GM23338 (cell line): Measurements from ENCODE around the gene STK39. TPM values are rescaled to one million over a fixed set of nuclear protein-coding genes. Genes with fewer than 3 reads are reported as not detected.

Experiments used
- ATAC-seq: fragments of 200-7000 bp; cut with Tn5 transposase; 3 replicates; pipeline ENCODE4 v1.9.1; 2020
- DNase-seq: peaks from one replicate; pipeline ENCODE4 v3.0.0-alpha.2; 2015; ENCODE audit warnings: low spot score
- H2AFZ ChIP-seq: fragments of 200-600 bp; sonication (generic); 2 replicates; pipeline ENCODE4 v1.8.0; 2016; ENCODE audit warnings: antibody characterized with exemption, mild to moderate bottlenecking, moderate library complexity
- H3F3A ChIP-seq: fragments of 200-600 bp; sonication (generic); replicated peaks from 2 replicates; pipeline ENCODE4 v1.8.0; 2017; ENCODE audit warnings: antibody characterized with exemption, mixed run types, low read depth
- H3K27ac ChIP-seq: fragments of 200-600 bp; sonication (generic); 2 replicates; pipeline ENCODE4 v1.6.1; 2016; ENCODE audit warnings: low read depth
- H3K27me3 ChIP-seq: fragments of 200-600 bp; sonication (generic); 2 replicates; pipeline ENCODE4 v1.8.0; 2016; ENCODE audit warnings: mild to moderate bottlenecking, mixed run types, moderate library complexity; ENCODE audit not compliant: insufficient read depth
- H3K36me3 ChIP-seq: fragments of 200-600 bp; sonication (generic); 2 replicates; pipeline ENCODE4 v1.8.0; 2016; ENCODE audit warnings: mild to moderate bottlenecking; ENCODE audit not compliant: insufficient read depth
- H3K4me1 ChIP-seq: fragments of 200-600 bp; sonication (generic); 2 replicates; pipeline ENCODE4 v1.8.0; 2016; ENCODE audit warnings: mild to moderate bottlenecking, moderate library complexity; ENCODE audit not compliant: insufficient read depth
- H3K4me2 ChIP-seq: fragments of 200-600 bp; sonication (generic); 2 replicates; pipeline ENCODE4 v1.7.1; 2017; ENCODE audit warnings: mixed run types
- H3K4me3 ChIP-seq: fragments of 200-600 bp; sonication (generic); 2 replicates; pipeline ENCODE4 v1.6.1; 2016; ENCODE audit warnings: mixed run types
- H3K79me2 ChIP-seq: fragments of 200-600 bp; sonication (generic); replicated peaks from 2 replicates; pipeline ENCODE4 v1.8.0; 2017; ENCODE audit warnings: mild to moderate bottlenecking; ENCODE audit not compliant: insufficient read depth
- H3K9me2 ChIP-seq: fragments of 200-600 bp; sonication (generic); 2 replicates; pipeline ENCODE4 v1.8.0; 2017; ENCODE audit not compliant: insufficient read depth
- H4K20me1 ChIP-seq: fragments of 200-600 bp; sonication (generic); replicated peaks from 2 replicates; pipeline ENCODE4 v1.8.0; 2017; ENCODE audit warnings: mild to moderate bottlenecking; ENCODE audit not compliant: insufficient read depth
- H3K27ac Mint-ChIP-seq: 2 replicates; pipeline ENCODE4 v1.8.0; 2020; ENCODE audit warnings: inconsistent platforms, mild to moderate bottlenecking, moderate library complexity, mixed read lengths
- H3K27me3 Mint-ChIP-seq: 3 replicates; pipeline ENCODE4 v1.8.0; 2022; ENCODE audit warnings: low read depth, mild to moderate bottlenecking, moderate library complexity, mixed read lengths, inconsistent platforms; ENCODE audit not compliant: insufficient read depth, poor library complexity
- H3K36me3 Mint-ChIP-seq: 3 replicates; pipeline ENCODE4 v1.8.0; 2021; ENCODE audit warnings: low read depth, mild to moderate bottlenecking, inconsistent platforms, moderate library complexity, mixed read lengths
- H3K4me1 Mint-ChIP-seq: 3 replicates; pipeline ENCODE4 v1.8.0; 2020; ENCODE audit warnings: mild to moderate bottlenecking, inconsistent platforms, mixed read lengths
- H3K4me3 Mint-ChIP-seq: 3 replicates; pipeline ENCODE4 v1.8.0; 2021; ENCODE audit warnings: moderate library complexity, mild to moderate bottlenecking, inconsistent platforms, mixed read lengths
- H3K9me3 Mint-ChIP-seq: 3 replicates; pipeline ENCODE4 v1.8.0; 2020; ENCODE audit warnings: moderate library complexity, mild to moderate bottlenecking, inconsistent platforms, mixed read lengths
- CREB1 ChIP-seq: fragments of 250-450 bp; sonication (Bioruptor Pico); IDR thresholded peaks from 2 replicates; pipeline ENCODE4 v1.5.0; 2020; ENCODE audit warnings: low read depth, mild to moderate bottlenecking, moderate library complexity
- CTCF ChIP-seq, 2 experiments: fragments of 200-600 bp in 1 of 2; sonication (generic) in 1 of 2; conservative IDR thresholded peaks; 2 replicates each; pipeline versions ENCODE4 v1.5.1 to v1.6.1; 2016 to 2017; ENCODE audit warnings: antibody characterized with exemption in 2 of 2, low read depth in 2 of 2, mild to moderate bottlenecking in 2 of 2, moderate library complexity in 1 of 2
- ETS1 ChIP-seq: IDR thresholded peaks from 2 replicates; pipeline ENCODE4 v1.6.1; 2016; ENCODE audit warnings: antibody characterized with exemption
- EZH2 ChIP-seq: fragments of 200-600 bp; sonication (generic); IDR thresholded peaks from one replicate; pipeline ENCODE4 v1.8.0; 2017; ENCODE audit warnings: antibody characterized with exemption, mild to moderate bottlenecking, low read depth; ENCODE audit not compliant: unreplicated experiment
- EZH2phosphoT487 ChIP-seq: fragments of 200-600 bp; sonication (generic); IDR thresholded peaks from one replicate; pipeline ENCODE4 v1.8.1; 2018; ENCODE audit warnings: antibody characterized with exemption; ENCODE audit not compliant: unreplicated experiment
- JUNB ChIP-seq: IDR thresholded peaks from one replicate; pipeline ENCODE4 v1.6.1; 2016; ENCODE audit warnings: antibody characterized with exemption; ENCODE audit not compliant: unreplicated experiment
- NANOG ChIP-seq: IDR thresholded peaks from 2 replicates; pipeline ENCODE4 v1.6.1; 2016; ENCODE audit warnings: antibody characterized with exemption, borderline replicate concordance
- POLR2AphosphoS5 ChIP-seq: IDR thresholded peaks from 2 replicates; pipeline ENCODE4 v1.6.1; 2016; ENCODE audit warnings: antibody characterized with exemption, low read depth
- REST ChIP-seq: IDR thresholded peaks from one replicate; pipeline ENCODE4 v1.6.1; 2018; ENCODE audit warnings: antibody characterized with exemption; ENCODE audit not compliant: unreplicated experiment
- STAT1 ChIP-seq: IDR thresholded peaks from one replicate; pipeline ENCODE4 v1.6.1; 2016; ENCODE audit warnings: antibody characterized with exemption; ENCODE audit not compliant: unreplicated experiment
- ZNF114 ChIP-seq: fragments of 250-450 bp; sonication (Bioruptor Pico); IDR thresholded peaks from 2 replicates; pipeline ENCODE4 v1.5.0; 2020; ENCODE audit warnings: mild to moderate bottlenecking, moderate library complexity
- ZNF331 ChIP-seq: fragments of 250-450 bp; sonication (Bioruptor Pico); IDR thresholded peaks from 2 replicates; pipeline ENCODE4 v1.5.0; 2020; ENCODE audit warnings: low read depth, mild to moderate bottlenecking, moderate library complexity
- ZNF462 ChIP-seq: fragments of 250-450 bp; sonication (Bioruptor Pico); IDR thresholded peaks from 2 replicates; pipeline ENCODE4 v1.5.0; 2020; ENCODE audit warnings: mild to moderate bottlenecking, moderate library complexity
- polyA plus RNA-seq: library from polyadenylated mRNA; unstranded; fragments of >200 nt; fragmentation: Nextera tagmentation; extraction: Ambion mirVana; gene quantifications from 2 replicates; pipeline ENCODE4 v1.2.1, GENCODE V29; 2016
- total RNA-seq: library from RNA; depleted of rRNA; stranded (reverse); fragments of >200 nt; shearing (Covaris generic); gene quantifications from 2 replicates; pipeline ENCODE4 v1.2.3, GENCODE V29; 2014

The STK39 gene
- total and polyA plus RNA-seq, 2 experiments from 2014 or later = 9.5 to 16.9 TPM

GRCh38 chr2:168233726-168234406 is 13.5 kb downstream of the STK39 start:
- H3K27me3 ChIP-seq = no peaks in the 10 kb centered on the region
- no peaks in the 10 kb centered on the region for H3K4me1 Mint-ChIP-seq
- DNase-seq = no peak
- no peak overlapping the region for H2AFZ ChIP-seq
- no peaks in the 10 kb centered on the region for H3F3A ChIP-seq
- H3K36me3 Mint-ChIP-seq = peaks cover 11% of the 10 kb centered on the region; the same call in 2 of the 3 replicates
- H3K4me1 ChIP-seq = no peaks in the 10 kb centered on the region
- H4K20me1 ChIP-seq = no peaks in the 10 kb centered on the region
- no peak overlapping the region for H3K4me2 ChIP-seq
- H3K4me3 Mint-ChIP-seq = no peak overlapping the region
- H3K4me3 ChIP-seq = no peak overlapping the region
- peaks cover 3% of the 10 kb centered on the region; the same call in 2 of the 3 replicates for H3K9me3 Mint-ChIP-seq
- no peak overlapping the region for H3K27ac Mint-ChIP-seq
- no peak overlapping the region for H3K27ac ChIP-seq
- TF ChIP-seq ZNF331 (no peak), ZNF462 (CRISPR knock-in tag) (no peak), ZNF114 (CRISPR knock-in tag) (no peak), CTCF (conservative IDR thresholded peaks at IDR 0.05; ENCODE audit: low read depth in 2 of 2) (no peak), JUNB (no peak), CREB1 (CRISPR knock-in tag) (no peak), NANOG (no peak), STAT1 (no peak), ETS1 (no peak), REST (no peak), EZH2 (no peak), POLR2AphosphoS5 (no peak), EZH2phosphoT487 (no peak)
- no peaks in the 10 kb centered on the region for H3K9me2 ChIP-seq
- ATAC-seq = no peak
- H3K27me3 Mint-ChIP-seq = peaks cover 1% of the 10 kb centered on the region
- H3K79me2 ChIP-seq = peaks cover 3% of the 10 kb centered on the region; the same call in 1 of the 2 replicates
- no peaks in the 10 kb centered on the region for H3K36me3 ChIP-seq
